GM13976 (cell line): ENCODE data around the gene SPECC1L.
A peak's percentile ranks its signal among the peaks of the same experiment; 100 is the strongest.

Source experiments
- DNase-seq: peaks from one replicate; pipeline ENCODE4 v3.0.0; 2012; ENCODE audit warnings: low spot score
- CTCF ChIP-seq: IDR thresholded peaks from 2 replicates; pipeline ENCODE4 v1.5.1; 2012; ENCODE audit warnings: borderline replicate concordance, mild to moderate bottlenecking; ENCODE audit not compliant: insufficient read depth; ENCODE audit errors: extremely low read depth, missing control alignments, control extremely low read depth
- in situ Hi-C: fragments of 300-500 bp; cut with MboI; formaldehyde crosslinking; loops from one replicate; pipeline ENCODE4 v1.12.0; 2022; ENCODE audit warnings: low sequenced_read_pairs, mixed read lengths, inconsistent platforms; ENCODE audit not compliant: unreplicated experiment

The SPECC1L gene

GRCh38 chr22:24453853-24454252 lies 183.2 kb downstream of the SPECC1L start:
- DNase-seq = no peak
- no peak for TF ChIP-seq CTCF
- in situ Hi-C loops = no loop called here

- in situ Hi-C loops = no loop called here
- TF ChIP-seq CTCF = no peak
- DNase-seq = no peak
Observed at GRCh38 chr22:24455039-24455438, 184.4 kb downstream of the SPECC1L start.

DNA sequence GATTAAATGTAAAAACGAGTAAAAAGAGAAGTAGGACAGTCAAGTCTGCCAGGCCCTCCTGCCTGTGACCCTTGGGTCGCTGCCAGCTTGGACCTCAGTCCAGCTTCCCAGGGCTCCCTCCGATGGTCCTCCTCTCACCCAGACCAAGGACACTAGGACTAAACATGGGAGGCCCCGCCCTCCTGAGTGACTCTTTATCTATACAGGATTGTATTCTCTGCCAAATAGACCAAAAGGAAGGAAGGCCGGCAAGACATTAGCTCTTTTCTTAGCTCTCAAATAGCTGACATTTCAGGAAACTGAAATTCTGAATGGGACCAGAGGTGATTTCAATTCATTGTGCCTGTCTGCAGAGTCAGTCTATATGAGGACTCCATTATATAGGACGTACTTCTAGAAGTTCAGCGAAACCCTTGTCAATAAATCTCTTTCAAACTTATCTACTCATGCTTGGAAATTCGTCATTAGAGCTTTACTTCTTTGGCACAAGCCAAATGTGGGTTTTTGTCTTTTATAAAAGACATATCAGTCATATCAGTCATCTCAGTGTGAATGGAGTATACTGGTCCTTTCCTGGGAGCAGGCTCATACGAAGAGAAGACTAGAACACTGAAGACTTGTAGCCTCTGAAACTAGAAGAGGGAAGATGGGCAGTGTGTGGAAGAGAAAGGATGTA lies 185.3 kb downstream of the SPECC1L start:
- TF ChIP-seq CTCF = no peak
- DNase-seq = no peak
- in situ Hi-C loops = no loop called here

DNA sequence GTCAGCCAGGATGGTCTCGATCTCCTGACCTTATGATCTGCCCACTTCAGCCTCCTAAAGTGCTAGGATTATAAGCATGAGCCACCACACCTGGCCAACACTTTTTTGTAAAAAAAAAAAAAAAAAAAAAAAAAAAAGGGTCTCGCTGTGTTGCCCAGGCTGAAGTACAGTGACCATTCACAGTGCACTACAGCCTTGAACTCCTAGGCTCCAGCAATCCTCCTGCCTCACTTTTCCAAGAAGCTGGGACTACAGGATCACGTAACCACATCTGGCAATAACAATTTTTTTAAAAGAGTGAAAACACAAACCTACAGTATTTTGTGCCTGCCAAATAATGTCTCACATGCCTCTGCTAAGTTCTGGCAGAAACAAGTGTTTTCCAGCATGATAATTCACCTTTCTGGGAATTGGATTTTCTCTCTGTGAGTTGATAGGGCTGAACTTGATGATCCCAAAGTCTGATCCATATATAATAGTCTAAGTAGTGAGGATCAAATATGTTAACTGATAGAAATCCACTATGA lies 187.3 kb downstream of the SPECC1L start:
- TF ChIP-seq CTCF = no peak
- no peak for DNase-seq
- in situ Hi-C loops = no loop called here

- no peak for TF ChIP-seq CTCF
- DNase-seq = no peak
- in situ Hi-C loops = no loop called here
Observed at GRCh38 chr22:24459911-24460310, 189.3 kb downstream of the SPECC1L start.

DNA sequence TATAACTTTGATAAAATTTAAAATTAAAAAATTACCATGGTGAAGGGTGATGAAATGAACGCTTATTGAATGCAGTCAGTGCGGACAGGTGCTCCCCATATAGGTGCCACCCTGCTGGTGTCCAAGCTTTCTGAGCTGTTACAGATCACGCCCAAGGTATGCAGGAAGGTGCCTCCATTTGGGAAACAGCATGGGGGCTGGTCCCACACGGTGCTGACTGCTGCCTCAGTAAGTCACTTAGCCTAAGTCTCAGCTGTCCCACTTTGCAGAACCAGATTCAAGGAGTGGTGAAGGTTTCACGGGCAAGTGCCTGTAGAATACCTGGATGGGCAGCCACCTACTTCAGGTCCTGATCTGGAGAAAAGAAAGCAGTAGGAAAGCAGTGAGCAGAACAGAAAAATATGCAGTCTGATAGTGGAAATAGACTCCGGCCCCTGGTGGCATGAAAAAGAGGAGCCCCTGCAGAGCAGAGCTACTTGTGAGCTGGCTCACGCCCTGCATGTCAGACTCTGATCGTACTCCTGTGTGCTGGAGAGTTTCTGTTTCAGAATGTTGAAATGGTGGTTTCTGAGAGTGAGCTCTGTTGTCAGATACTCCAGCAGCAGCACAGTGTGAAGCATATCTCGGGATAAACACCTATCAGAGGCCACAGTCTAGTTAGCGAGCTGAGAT lies 189.9 kb downstream of the SPECC1L start:
- in situ Hi-C loops = no loop called here
- no peak for TF ChIP-seq CTCF
- peak; percentile 48 for DNase-seq
